ENCODE results near the gene JPH3.

JPH3 gene

DNA sequence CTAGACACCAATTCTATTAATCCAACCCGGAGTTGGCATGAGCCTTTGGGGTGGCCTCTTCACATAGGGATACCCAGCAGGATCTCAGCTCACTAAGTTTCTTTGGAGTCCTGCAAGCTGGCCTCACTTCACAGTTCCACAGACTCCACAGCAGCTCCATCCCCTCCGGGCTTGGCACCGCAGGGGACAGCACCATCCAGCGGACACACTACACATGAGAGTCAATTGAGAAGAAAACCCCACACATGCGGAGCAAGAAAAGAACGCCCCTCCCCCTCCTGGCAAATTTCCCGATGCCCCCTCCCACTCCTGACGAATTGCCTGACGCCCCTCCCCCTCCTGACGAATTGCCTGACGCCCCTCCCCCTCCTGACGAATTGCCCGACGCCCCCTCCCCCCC is 132.3 kb downstream of the JPH3 start:
- TF ChIP-seq, protein P1, sequence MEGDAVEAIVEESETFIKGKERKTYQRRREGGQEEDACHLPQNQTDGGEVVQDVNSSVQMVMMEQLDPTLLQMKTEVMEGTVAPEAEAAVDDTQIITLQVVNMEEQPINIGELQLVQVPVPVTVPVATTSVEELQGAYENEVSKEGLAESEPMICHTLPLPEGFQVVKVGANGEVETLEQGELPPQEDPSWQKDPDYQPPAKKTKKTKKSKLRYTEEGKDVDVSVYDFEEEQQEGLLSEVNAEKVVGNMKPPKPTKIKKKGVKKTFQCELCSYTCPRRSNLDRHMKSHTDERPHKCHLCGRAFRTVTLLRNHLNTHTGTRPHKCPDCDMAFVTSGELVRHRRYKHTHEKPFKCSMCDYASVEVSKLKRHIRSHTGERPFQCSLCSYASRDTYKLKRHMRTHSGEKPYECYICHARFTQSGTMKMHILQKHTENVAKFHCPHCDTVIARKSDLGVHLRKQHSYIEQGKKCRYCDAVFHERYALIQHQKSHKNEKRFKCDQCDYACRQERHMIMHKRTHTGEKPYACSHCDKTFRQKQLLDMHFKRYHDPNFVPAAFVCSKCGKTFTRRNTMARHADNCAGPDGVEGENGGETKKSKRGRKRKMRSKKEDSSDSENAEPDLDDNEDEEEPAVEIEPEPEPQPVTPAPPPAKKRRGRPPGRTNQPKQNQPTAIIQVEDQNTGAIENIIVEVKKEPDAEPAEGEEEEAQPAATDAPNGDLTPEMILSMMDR (IDR thresholded peaks at IDR 0.05; ENCODE audit: low read depth, low read length, missing control alignments): no peak
- H3K4me3 ChIP-seq (ENCODE audit: low read depth, low read length): no peak overlapping the region
- DNase-seq (ENCODE audit: low read depth): no peak

DNA sequence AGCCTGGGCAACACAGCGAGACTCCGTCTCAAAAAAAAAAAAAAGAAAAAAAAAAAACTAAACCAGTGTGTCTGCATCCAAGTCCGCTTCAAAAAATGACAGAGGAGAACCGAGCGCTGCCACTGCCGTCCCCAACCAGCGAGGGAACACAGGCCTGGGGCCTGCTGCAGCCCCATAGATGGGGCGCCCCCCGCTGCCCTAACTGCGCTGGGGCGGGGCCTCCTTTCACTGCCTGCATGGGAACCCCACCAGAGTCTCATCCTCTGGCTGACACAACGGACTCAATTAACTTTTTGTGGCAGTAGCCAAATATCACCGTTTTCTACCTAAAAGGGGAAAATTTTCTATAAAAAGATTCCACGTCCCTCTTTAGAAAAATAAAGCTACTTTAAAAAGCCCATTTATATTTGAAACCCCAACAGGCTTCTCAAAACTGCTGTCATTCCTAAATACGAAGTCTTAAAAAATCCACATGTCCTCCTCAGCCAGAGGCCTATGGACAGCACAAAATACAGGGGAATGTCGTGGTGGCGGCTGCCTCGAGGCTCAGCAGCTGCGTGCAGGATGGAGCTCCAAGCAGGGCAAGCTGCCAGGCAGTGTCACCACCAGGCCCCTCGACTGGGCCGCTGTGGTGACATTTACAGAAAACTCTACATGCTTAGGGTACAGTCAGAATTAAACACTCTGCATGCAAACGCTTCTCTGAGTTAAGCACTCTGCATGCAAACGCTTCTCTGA is 133.1 kb downstream of the JPH3 start:
- H3K4me3 ChIP-seq (ENCODE audit: low read depth, low read length): no peak overlapping the region
- no peak for DNase-seq (ENCODE audit: low read depth)
- TF ChIP-seq, protein P1 (IDR thresholded peaks at IDR 0.05; ENCODE audit: low read depth, low read length, missing control alignments): no peak

DNA sequence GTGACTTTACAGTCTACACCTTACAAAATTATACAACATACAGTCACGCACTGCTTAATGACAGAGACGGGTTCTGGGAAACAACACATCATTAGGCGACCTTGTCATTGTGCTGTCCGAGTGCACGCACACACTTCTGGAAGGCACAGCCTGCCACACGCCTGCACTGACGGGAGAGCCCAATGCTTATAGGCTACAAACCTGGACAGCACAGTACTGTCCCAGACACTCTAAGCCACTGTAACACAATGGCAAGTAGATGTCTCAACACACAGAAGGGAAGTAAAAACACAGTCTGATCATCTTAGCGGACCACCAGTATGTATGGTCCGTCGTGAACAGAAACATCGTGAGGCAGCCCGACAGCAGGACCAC is 133.7 kb downstream of the JPH3 start:
- TF ChIP-seq, protein P1 (IDR thresholded peaks at IDR 0.05; ENCODE audit: low read depth, low read length, missing control alignments): no peak
- DNase-seq (ENCODE audit: low read depth): no peak
- no peak overlapping the region for H3K4me3 ChIP-seq (ENCODE audit: low read depth, low read length)

DNA sequence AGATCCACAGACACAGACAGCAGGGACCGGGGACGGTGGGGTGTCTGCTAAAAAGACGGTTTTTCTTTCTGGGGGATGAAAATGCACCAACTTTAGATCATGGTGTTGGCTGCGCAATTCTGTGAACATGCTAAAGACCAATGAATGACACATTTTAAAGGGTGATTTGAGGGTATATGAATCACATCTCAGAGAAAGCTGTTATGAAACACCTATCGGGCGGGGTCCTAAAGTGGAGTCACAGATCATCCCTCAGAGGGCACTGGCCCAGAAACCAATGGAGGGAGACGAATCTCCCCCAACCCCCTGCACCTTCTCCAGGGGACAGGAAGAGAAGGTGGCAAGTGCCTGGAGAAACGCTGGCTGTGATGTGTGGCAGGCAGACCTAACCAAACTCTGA is 137.5 kb downstream of the JPH3 start:
- DNase-seq (ENCODE audit: low read depth): no peak
- TF ChIP-seq, protein P1 (IDR thresholded peaks at IDR 0.05; ENCODE audit: low read depth, low read length, missing control alignments): no peak

DNA sequence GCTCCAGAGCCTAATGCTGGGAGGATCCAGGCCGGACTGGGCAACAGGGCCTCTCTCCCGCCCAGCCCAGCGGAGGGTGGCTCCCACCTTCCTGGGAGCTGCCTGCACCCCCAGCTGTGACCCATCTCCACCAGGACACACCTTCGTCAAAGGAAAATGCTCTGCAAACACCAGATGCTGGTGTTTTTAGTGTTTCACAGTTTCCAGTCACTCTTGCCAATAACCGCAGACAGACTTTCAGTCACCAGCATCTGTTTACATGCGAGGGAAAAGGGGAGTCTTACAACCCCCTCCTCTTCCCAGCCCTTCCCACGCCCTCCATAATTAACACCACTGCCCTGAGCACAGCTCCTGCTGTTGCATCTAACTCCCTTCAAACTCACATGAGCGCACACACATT is 138.1 kb downstream of the JPH3 start:
- no peak for DNase-seq (ENCODE audit: low read depth)

More for the DNA sequence above, 137.5 kb downstream of the JPH3 start:
- no peak overlapping the region for H3K4me3 ChIP-seq (ENCODE audit: low read depth, low read length)

DNA sequence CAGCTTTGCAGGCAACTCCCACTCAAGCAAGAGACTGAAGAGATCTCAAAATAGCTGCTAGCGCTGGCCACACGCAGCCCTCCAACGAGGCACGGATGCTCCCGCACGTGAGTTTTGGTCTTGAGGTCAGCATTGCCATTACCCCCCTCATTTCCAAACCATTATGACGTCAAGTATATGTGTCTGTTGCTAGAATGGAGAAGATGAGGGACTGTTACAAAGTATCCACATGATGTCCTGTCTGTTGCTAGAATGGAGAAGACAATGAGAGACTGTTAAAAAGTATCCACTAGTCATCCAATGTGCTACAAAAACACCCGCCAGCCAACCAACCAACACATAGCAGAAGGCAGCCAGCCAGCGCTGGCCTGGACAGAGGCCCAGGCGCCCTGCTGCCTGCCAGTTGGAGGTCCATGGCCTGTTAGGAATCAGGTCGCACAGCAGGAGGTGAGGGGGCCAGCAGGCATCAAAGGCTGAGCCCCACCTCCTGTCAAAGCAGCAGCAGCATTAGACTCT is 138.7 kb downstream of the JPH3 start:
- DNase-seq (ENCODE audit: low read depth): no peak
- H3K4me3 ChIP-seq (ENCODE audit: low read depth, low read length): no peak overlapping the region
- TF ChIP-seq, protein P1 (IDR thresholded peaks at IDR 0.05; ENCODE audit: low read depth, low read length, missing control alignments): no peak

More for the DNA sequence above, 138.1 kb downstream of the JPH3 start:
- TF ChIP-seq, protein P1 (IDR thresholded peaks at IDR 0.05; ENCODE audit: low read depth, low read length, missing control alignments): no peak
- H3K4me3 ChIP-seq (ENCODE audit: low read depth, low read length): no peak overlapping the region
